Liver (tissue), 3 donors: ENCODE measurements around the gene UTP4.

Experiments
- GABPA ChIP-seq, 2 donors: IDR thresholded peaks in 1 of 2; conservative IDR thresholded peaks in 1 of 2; 2 replicates each; pipeline ENCODE4 v1.6.1; 2016; ENCODE audit warnings: antibody characterized with exemption in 2 of 2, mild to moderate bottlenecking in 1 of 2, moderate library complexity in 1 of 2
- NR2F2 ChIP-seq: IDR thresholded peaks from 2 replicates; pipeline ENCODE4 v1.6.1; 2016; ENCODE audit warnings: antibody characterized with exemption
- RAD21 ChIP-seq, 2 donors: IDR thresholded peaks; 2 replicates each; pipeline ENCODE4 v1.6.1; 2016; ENCODE audit warnings: antibody characterized with exemption in 2 of 2, mild to moderate bottlenecking in 2 of 2
- RXRA ChIP-seq, 2 donors: IDR thresholded peaks; 2 replicates each; pipeline ENCODE4 v1.6.1; 2017 to 2018; ENCODE audit warnings: antibody characterized with exemption in 2 of 2, mild to moderate bottlenecking in 1 of 2
- ZBTB33 ChIP-seq: IDR thresholded peaks from 2 replicates; pipeline ENCODE4 v1.6.1; 2016; ENCODE audit warnings: antibody characterized with exemption
- TF ChIP-seq, protein P1 (sequence below): fragments of 150-350 bp; IDR thresholded peaks from 2 replicates; pipeline ENCODE4 v1.5.1; 2017; ENCODE audit warnings: improper control_type of control experiment, low read depth, low read length; ENCODE audit not compliant: missing input control
- TF ChIP-seq, protein P2 (sequence below): IDR thresholded peaks from 2 replicates; pipeline ENCODE4 v1.6.1; 2016; ENCODE audit warnings: antibody characterized with exemption
- donor health status: healthy.
- donor health status: healthy.

DNA sequence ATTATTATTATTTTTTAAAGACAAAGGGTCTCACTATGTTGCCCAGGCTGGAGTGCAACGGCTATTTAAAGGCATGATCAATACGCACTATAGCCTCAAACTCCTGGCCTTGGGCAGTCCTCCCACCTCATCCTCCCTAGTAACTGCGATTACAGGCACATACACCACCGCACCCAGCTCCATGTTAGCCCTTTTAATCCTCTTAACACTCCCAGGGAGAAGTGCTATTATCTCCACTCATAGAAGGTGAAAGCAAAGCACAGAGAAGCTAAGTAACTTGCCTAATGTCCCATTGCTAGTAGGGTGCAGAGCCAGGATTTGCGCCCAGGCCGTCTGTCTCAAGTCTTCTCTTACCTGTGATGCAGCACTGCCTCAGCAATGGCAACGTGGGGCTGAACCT lies 22.0 kb upstream of the UTP4 start:
- TF ChIP-seq, protein P1, sequence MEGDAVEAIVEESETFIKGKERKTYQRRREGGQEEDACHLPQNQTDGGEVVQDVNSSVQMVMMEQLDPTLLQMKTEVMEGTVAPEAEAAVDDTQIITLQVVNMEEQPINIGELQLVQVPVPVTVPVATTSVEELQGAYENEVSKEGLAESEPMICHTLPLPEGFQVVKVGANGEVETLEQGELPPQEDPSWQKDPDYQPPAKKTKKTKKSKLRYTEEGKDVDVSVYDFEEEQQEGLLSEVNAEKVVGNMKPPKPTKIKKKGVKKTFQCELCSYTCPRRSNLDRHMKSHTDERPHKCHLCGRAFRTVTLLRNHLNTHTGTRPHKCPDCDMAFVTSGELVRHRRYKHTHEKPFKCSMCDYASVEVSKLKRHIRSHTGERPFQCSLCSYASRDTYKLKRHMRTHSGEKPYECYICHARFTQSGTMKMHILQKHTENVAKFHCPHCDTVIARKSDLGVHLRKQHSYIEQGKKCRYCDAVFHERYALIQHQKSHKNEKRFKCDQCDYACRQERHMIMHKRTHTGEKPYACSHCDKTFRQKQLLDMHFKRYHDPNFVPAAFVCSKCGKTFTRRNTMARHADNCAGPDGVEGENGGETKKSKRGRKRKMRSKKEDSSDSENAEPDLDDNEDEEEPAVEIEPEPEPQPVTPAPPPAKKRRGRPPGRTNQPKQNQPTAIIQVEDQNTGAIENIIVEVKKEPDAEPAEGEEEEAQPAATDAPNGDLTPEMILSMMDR = no peak
- no peak for TF ChIP-seq RAD21 (IDR thresholded peaks at IDR 0.05)
- TF ChIP-seq NR2F2 = no peak
- no peak for TF ChIP-seq ZBTB33
- TF ChIP-seq GABPA (IDR thresholded peaks at IDR 0.05 in 1 of 2, conservative IDR thresholded peaks at IDR 0.05 in 1 of 2) = no peak
- no peak for TF ChIP-seq RXRA (IDR thresholded peaks at IDR 0.05)
- TF ChIP-seq, protein P2, sequence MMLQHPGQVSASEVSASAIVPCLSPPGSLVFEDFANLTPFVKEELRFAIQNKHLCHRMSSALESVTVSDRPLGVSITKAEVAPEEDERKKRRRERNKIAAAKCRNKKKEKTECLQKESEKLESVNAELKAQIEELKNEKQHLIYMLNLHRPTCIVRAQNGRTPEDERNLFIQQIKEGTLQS = no peak
